Esophagus squamous epithelium (tissue), 4 donors: Measurements from ENCODE around the gene NOA1.

Experiments
- CTCF ChIP-seq, 6 experiments: fragments of 450-650 bp in 4 of 6; fragments of 200-600 bp in 2 of 6; sonication (generic) in 2 of 6; IDR thresholded peaks; one replicate each; pipeline ENCODE4 v1.5.1; 2016 to 2019; ENCODE audit warnings: antibody characterized with exemption in 6 of 6, mild to moderate bottlenecking in 4 of 6, moderate library complexity in 4 of 6
- POLR2A ChIP-seq, 4 donors: fragments of 450-650 bp; IDR thresholded peaks; one replicate each; pipeline ENCODE4 v1.6.1; 2017; ENCODE audit warnings: antibody characterized with exemption in 4 of 4, mild to moderate bottlenecking in 4 of 4, moderate library complexity in 3 of 4

GRCh38 chr4:56914336-56914735 lies 63.1 kb downstream of the NOA1 start:
- no peak for TF ChIP-seq POLR2A (IDR thresholded peaks at IDR 0.05)
- TF ChIP-seq CTCF (IDR thresholded peaks at IDR 0.05): no peak
